ENCODE measurements around the gene TRPM2. TPM values are rescaled to one million over a fixed set of nuclear protein-coding genes. Genes with fewer than 3 reads are reported as not detected.

Gene TRPM2
- total RNA-seq, 1 donor from 2014 or later: not detected

DNA sequence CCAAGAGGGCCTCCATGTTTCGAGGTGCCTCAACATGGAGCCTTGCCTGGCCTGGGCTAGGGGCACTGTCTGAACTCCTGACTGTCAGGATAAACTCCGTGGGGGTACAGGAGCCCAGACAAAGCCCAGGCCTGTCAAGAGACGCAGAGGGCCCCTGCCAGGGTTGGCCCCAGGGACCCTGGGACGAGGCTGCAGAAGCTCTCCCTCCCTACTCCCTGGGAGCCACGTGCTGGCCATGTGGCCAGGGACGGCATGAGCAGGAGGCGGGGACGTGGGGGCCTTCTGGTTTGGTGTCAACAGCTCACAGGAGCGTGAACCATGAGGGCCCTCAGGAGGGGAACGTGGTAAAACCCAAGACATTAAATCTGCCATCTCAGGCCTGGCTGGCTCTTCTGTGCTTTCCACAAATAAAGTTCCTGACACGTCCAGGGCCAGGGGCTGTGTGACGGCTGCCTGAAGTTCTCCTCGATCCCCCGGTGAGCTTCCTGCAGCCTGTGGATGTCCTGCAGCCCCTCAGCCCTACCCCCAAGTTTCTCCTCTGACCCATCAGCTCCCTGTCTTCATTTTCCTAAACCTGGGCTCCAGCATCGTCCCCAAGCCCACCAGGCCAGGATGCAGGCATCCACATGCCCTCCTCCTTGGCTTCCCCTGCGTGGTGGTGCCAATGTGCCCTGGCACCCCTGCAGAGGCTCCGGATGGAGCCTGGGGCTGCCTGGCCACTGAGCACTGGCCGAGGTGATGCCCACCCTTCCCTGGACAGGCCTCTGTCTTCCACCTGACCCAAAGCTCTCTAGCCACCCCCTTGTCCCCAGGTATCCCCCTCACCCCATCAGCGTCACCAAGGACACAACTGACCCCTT is 89.1 kb downstream of the TRPM2 start:
- Mint-ChIP-seq H3K27me3 (ENCODE audit: unreplicated experiment) (peaks cover 6% of the 10 kb centered on the region), H3K36me3 (ENCODE audit: unreplicated experiment) (no peaks in the 10 kb centered on the region), H3K9me3 (ENCODE audit: unreplicated experiment) (no peaks in the 10 kb centered on the region), H3K4me3 (ENCODE audit: unreplicated experiment) (no peak overlapping the region), H3K4me1 (ENCODE audit: unreplicated experiment) (no peaks in the 10 kb centered on the region), H3K27ac (ENCODE audit: unreplicated experiment) (no peak overlapping the region)
- DNase-seq (ENCODE audit: extremely low spot score, unreplicated experiment): no peak
- TF ChIP-seq, protein P1, sequence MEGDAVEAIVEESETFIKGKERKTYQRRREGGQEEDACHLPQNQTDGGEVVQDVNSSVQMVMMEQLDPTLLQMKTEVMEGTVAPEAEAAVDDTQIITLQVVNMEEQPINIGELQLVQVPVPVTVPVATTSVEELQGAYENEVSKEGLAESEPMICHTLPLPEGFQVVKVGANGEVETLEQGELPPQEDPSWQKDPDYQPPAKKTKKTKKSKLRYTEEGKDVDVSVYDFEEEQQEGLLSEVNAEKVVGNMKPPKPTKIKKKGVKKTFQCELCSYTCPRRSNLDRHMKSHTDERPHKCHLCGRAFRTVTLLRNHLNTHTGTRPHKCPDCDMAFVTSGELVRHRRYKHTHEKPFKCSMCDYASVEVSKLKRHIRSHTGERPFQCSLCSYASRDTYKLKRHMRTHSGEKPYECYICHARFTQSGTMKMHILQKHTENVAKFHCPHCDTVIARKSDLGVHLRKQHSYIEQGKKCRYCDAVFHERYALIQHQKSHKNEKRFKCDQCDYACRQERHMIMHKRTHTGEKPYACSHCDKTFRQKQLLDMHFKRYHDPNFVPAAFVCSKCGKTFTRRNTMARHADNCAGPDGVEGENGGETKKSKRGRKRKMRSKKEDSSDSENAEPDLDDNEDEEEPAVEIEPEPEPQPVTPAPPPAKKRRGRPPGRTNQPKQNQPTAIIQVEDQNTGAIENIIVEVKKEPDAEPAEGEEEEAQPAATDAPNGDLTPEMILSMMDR (IDR thresholded peaks at IDR 0.05): no peak

DNA sequence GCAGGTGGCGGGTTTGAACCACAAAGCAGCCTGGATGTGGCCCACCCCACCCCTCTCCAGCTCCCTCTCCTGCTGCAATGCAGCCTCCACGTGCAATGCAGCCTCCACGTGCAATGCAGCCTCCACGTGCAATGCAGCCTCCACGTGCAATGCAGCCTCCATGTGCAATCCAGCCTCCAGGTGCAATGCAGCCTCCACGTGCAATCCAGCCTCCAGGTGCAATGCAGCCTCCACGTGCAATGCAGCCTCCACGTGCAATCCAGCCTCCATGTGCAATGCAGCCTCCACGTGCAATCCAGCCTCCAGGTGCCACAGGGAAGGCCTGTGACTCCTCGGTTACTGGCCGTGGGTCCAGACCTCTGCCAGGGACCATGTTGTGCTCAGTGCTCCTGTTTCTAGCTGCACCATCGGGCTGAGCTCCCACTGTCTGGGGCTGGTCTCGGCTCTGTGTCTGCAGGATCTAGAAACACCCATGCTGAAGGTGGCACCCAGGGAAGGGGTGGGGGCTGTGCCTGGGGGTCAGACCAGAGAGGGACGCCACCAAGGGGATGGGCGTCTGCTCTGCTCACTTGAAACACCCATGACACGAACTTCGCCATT is 90.0 kb downstream of the TRPM2 start:
- no peak overlapping the region for H3K4me3 Mint-ChIP-seq (ENCODE audit: unreplicated experiment)
- TF ChIP-seq, protein P1 (IDR thresholded peaks at IDR 0.05): no peak
- no peaks in the 10 kb centered on the region for H3K4me1 Mint-ChIP-seq (ENCODE audit: unreplicated experiment)
- DNase-seq (ENCODE audit: extremely low spot score, unreplicated experiment): no peak
- H3K9me3 Mint-ChIP-seq (ENCODE audit: unreplicated experiment): no peaks in the 10 kb centered on the region
- H3K36me3 Mint-ChIP-seq (ENCODE audit: unreplicated experiment): no peaks in the 10 kb centered on the region
- no peak overlapping the region for H3K27ac Mint-ChIP-seq (ENCODE audit: unreplicated experiment)
- peaks cover 6% of the 10 kb centered on the region for H3K27me3 Mint-ChIP-seq (ENCODE audit: unreplicated experiment)

DNA sequence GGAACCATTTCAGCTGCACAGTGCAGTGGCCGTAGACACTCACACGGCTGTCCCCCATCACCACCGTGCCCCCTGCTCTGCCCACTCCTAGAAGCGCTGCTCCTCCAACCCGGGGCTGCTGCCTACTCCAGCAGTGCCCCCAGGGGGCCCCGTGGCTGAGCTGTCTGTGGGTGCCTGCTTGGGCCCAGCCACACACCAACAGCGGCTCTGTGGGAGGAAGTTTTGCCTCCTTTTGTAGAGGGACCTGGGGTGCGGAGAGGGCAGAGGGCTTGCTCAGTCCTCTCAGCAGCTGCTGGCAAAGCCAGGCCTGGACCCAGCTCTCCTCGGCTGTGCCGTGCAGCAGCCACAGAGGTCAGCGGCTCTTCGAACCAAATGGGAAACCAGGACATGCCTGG is 90.5 kb downstream of the TRPM2 start:
- Mint-ChIP-seq H3K4me3 (ENCODE audit: unreplicated experiment) (no peak overlapping the region), H3K27ac (ENCODE audit: unreplicated experiment) (no peak overlapping the region), H3K4me1 (ENCODE audit: unreplicated experiment) (no peaks in the 10 kb centered on the region), H3K27me3 (ENCODE audit: unreplicated experiment) (peaks cover 8% of the 10 kb centered on the region), H3K9me3 (ENCODE audit: unreplicated experiment) (no peaks in the 10 kb centered on the region), H3K36me3 (ENCODE audit: unreplicated experiment) (no peaks in the 10 kb centered on the region)
- TF ChIP-seq, protein P1 (IDR thresholded peaks at IDR 0.05): no peak
- DNase-seq (ENCODE audit: extremely low spot score, unreplicated experiment): no peak

DNA sequence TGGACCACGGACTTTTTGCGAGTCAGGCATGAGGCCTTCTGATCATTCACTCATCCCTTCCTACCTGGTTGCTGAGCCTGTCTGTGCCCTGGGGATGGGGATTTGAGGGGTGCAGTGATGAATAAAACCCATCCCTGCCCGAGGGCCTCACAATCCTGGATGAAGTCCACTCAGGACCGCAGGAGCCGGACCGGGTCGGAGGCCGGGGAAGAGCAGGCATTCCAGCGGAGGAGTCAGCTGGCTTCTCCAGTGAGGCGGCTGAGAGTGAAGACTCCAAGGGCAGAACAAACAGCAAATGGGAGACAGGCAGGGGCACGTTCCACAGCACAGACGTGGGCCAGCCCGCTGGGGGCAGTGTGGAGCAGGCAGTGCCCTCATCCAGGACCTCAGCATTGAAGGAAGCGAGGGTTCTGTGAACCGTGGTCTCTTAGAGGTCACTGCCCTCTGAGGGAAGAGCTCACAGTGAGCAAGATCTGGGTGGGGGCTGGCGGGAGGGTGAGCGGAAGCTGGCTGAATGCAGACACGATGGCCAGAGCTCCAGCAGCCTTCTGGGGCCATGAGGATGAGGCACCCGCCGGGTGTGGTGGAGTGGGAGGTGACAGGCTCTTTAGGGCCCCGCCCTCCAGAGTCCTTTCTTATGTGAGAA is 91.0 kb downstream of the TRPM2 start:
- no peak for DNase-seq (ENCODE audit: extremely low spot score, unreplicated experiment)
- Mint-ChIP-seq H3K4me3 (ENCODE audit: unreplicated experiment) (no peak overlapping the region), H3K36me3 (ENCODE audit: unreplicated experiment) (no peaks in the 10 kb centered on the region), H3K27ac (ENCODE audit: unreplicated experiment) (no peak overlapping the region), H3K27me3 (ENCODE audit: unreplicated experiment) (peaks cover 13% of the 10 kb centered on the region), H3K4me1 (ENCODE audit: unreplicated experiment) (no peaks in the 10 kb centered on the region), H3K9me3 (ENCODE audit: unreplicated experiment) (no peaks in the 10 kb centered on the region)
- TF ChIP-seq, protein P1 (IDR thresholded peaks at IDR 0.05): no peak

Measured in osteocyte (in vitro differentiated cells).